Measurements from ENCODE around the gene ABHD16A. TPM values are rescaled to one million over a fixed set of nuclear protein-coding genes. Genes with fewer than 3 reads are reported as not detected.

The ABHD16A gene
- total RNA-seq, 2 experiments from 2014 or later = 28.6 to 32.7 TPM

GRCh38 chr6:31722173-31722572 is 19.0 kb upstream of the ABHD16A start:
- H3K9me3 ChIP-seq (ENCODE audit: low read length) = no peaks in the 10 kb centered on the region
- intact Hi-C loops (cut with micrococcal nuclease; ENCODE audit: unreplicated experiment) = no loop called here
- H3K27ac ChIP-seq (ENCODE audit: low read depth, low read length, poor library complexity, severe bottlenecking) = no peak overlapping the region
- no peaks in the 10 kb centered on the region for H3K79me2 ChIP-seq (ENCODE audit: insufficient read depth, low read depth, low read length)
- H3K36me3 ChIP-seq (ENCODE audit: insufficient read depth, low read length) = peaks cover 14% of the 10 kb centered on the region; the same call in 1 of the 2 replicates
- TF ChIP-seq CTCF (conservative IDR thresholded peaks at IDR 0.05; ENCODE audit: low read length) (no peak), EZH2phosphoT487 (IDR thresholded peaks at IDR 0.05; ENCODE audit: borderline replicate concordance, low read depth, low read length) (no peak)
- DNase-seq (ENCODE audit: low spot score) = no peak
- no peaks in the 10 kb centered on the region for H3K9me2 ChIP-seq (ENCODE audit: insufficient read depth, low read length)
- CTCF ChIA-PET (ENCODE audit: unreplicated experiment) = no interaction called here
- H3K4me3 ChIP-seq (ENCODE audit: low read depth, low read length, poor library complexity, severe bottlenecking) = no peak overlapping the region
- POLR2A ChIA-PET = interaction anchor here (0.6 kb wide), 1 partner anchor 964 kb away, joined by 4 read pairs; no protein-coding TSS in a partner anchor
- no peak overlapping the region for H3K4me2 ChIP-seq (ENCODE audit: low read length)
- peaks cover 8% of the 10 kb centered on the region for H3K4me1 ChIP-seq (ENCODE audit: insufficient read depth, low read length, poor library complexity, severe bottlenecking)
- no TSS peak for BruUV-seq (replicated peaks)
- H4K20me1 ChIP-seq (ENCODE audit: insufficient read depth, low read length) = no peaks in the 10 kb centered on the region
- no peak overlapping the region for H2AFZ ChIP-seq (ENCODE audit: low read length)

GRCh38 chr6:31721351-31722020 is 18.4 kb upstream of the ABHD16A start, which contains the start of gene LY6G6C:
LY6G6C (minus strand) TSS chr6:31721746; CDS start chr6:31721679, 67 bp downstream.
- Histone ChIP-seq H3K4me2 (ENCODE audit: low read length) (no peak within 1 kb of the TSS), H4K20me1 (ENCODE audit: insufficient read depth, low read length) (no peaks in the 10 kb centered on the region), H3K9me2 (ENCODE audit: insufficient read depth, low read length) (no peaks in the 10 kb centered on the region), H3K79me2 (ENCODE audit: insufficient read depth, low read depth, low read length) (no peaks in the 10 kb centered on the region), H3K9me3 (ENCODE audit: low read length) (no peaks in the 10 kb centered on the region), H3K4me1 (ENCODE audit: insufficient read depth, low read length, poor library complexity, severe bottlenecking) (peaks cover under 1% of the 10 kb centered on the region), H3K36me3 (ENCODE audit: insufficient read depth, low read length) (peaks cover 7% of the 10 kb centered on the region; the same call in 1 of the 2 replicates), H2AFZ (ENCODE audit: low read length) (no peak within 1 kb of the TSS), H3K4me3 (ENCODE audit: low read depth, low read length, poor library complexity, severe bottlenecking) (no peak within 1 kb of the TSS), H3K27ac (ENCODE audit: low read depth, low read length, poor library complexity, severe bottlenecking) (no peak within 1 kb of the TSS)
- TF ChIP-seq CTCF (conservative IDR thresholded peaks at IDR 0.05; ENCODE audit: low read length) = no peak
- TF ChIP-seq EZH2phosphoT487 (IDR thresholded peaks at IDR 0.05; ENCODE audit: borderline replicate concordance, low read depth, low read length) = no peak
- no TSS peak for BruUV-seq (replicated peaks)
- CTCF ChIA-PET (ENCODE audit: unreplicated experiment) = no interaction called here
- no peak for DNase-seq (ENCODE audit: low spot score)
- POLR2A ChIA-PET = no interaction called here
- intact Hi-C loops (cut with micrococcal nuclease; ENCODE audit: unreplicated experiment) = no loop called here

GRCh38 chr6:31720196-31720770 is 17.2 kb upstream of the ABHD16A start:
- POLR2A ChIA-PET = interaction anchor here (0.6 kb wide), 1 partner anchor 35 kb away, joined by 3 read pairs; no protein-coding TSS in a partner anchor
- no peak overlapping the region for H3K4me2 ChIP-seq (ENCODE audit: low read length)

More at GRCh38 chr6:31720196-31720770, 17.2 kb upstream of the ABHD16A start:
- intact Hi-C loops (cut with micrococcal nuclease; ENCODE audit: unreplicated experiment) = no loop called here
- no peak for TF ChIP-seq CTCF (conservative IDR thresholded peaks at IDR 0.05; ENCODE audit: low read length)
- TF ChIP-seq EZH2phosphoT487 (IDR thresholded peaks at IDR 0.05; ENCODE audit: borderline replicate concordance, low read depth, low read length) = no peak
- H3K4me1 ChIP-seq (ENCODE audit: insufficient read depth, low read length, poor library complexity, severe bottlenecking) = no peaks in the 10 kb centered on the region
- H3K36me3 ChIP-seq (ENCODE audit: insufficient read depth, low read length) = no peaks in the 10 kb centered on the region
- DNase-seq (ENCODE audit: low spot score) = no peak
- BruUV-seq (replicated peaks) = no TSS peak
- CTCF ChIA-PET (ENCODE audit: unreplicated experiment) = no interaction called here
- H3K79me2 ChIP-seq (ENCODE audit: insufficient read depth, low read depth, low read length) = no peaks in the 10 kb centered on the region
- H3K9me2 ChIP-seq (ENCODE audit: insufficient read depth, low read length) = no peaks in the 10 kb centered on the region
- no peak overlapping the region for H2AFZ ChIP-seq (ENCODE audit: low read length)
- no peak overlapping the region for H3K27ac ChIP-seq (ENCODE audit: low read depth, low read length, poor library complexity, severe bottlenecking)
- no peaks in the 10 kb centered on the region for H4K20me1 ChIP-seq (ENCODE audit: insufficient read depth, low read length)
- H3K9me3 ChIP-seq (ENCODE audit: low read length) = no peaks in the 10 kb centered on the region
- H3K4me3 ChIP-seq (ENCODE audit: low read depth, low read length, poor library complexity, severe bottlenecking) = no peak overlapping the region

All from OCI-LY7 (cell line).